HepG2 (cell line): ENCODE measurements around the gene ROMO1. TPM values are rescaled to one million over a fixed set of nuclear protein-coding genes. Genes with fewer than 3 reads are reported as not detected.

ENCODE experiments used
- AGO2 ChIP-seq: fragments of 200-400 bp; formaldehyde crosslinking; optimal IDR thresholded peaks from 2 replicates; pipeline ENCODE3; 2017; ENCODE audit warnings: mild to moderate bottlenecking, low read depth, low read length, moderate library complexity
- ATF4 ChIP-seq, 2 experiments: fragments of 450-650 bp in 1 of 2; sonication (generic) in 1 of 2; formaldehyde crosslinking; IDR thresholded peaks; 2 replicates each; pipeline versions ENCODE4 v1.5.0 to v1.8.0; 2020 to 2022; ENCODE audit warnings: mild to moderate bottlenecking in 1 of 2, missing genetic modification reagents in 1 of 2
- BCL3 ChIP-seq: sonication (generic); formaldehyde crosslinking; IDR thresholded peaks from 2 replicates; pipeline ENCODE4 v1.5.1; 2020; ENCODE audit warnings: mild to moderate bottlenecking, missing genetic modification reagents, moderate library complexity
- CC2D1A ChIP-seq: sonication (generic); formaldehyde crosslinking; IDR thresholded peaks from 2 replicates; pipeline ENCODE4 v1.8.1; 2023; ENCODE audit warnings: mild to moderate bottlenecking, missing genetic modification reagents
- ETV6 ChIP-seq: sonication (generic); formaldehyde crosslinking; conservative IDR thresholded peaks from 2 replicates; pipeline ENCODE4 v1.4.0; 2020; ENCODE audit warnings: missing genetic modification reagents
- IRF9 ChIP-seq: sonication (generic); formaldehyde crosslinking; IDR thresholded peaks from 2 replicates; pipeline ENCODE4 v1.8.0; 2022; ENCODE audit warnings: missing genetic modification reagents, mild to moderate bottlenecking, borderline replicate concordance
- JUND ChIP-seq: sonication (generic); formaldehyde crosslinking; IDR thresholded peaks from 2 replicates; pipeline ENCODE4 v1.8.0; 2022; ENCODE audit warnings: mild to moderate bottlenecking, missing genetic modification reagents
- KMT2B ChIP-seq: IDR thresholded peaks from 2 replicates; pipeline ENCODE4 v1.6.1; 2016; ENCODE audit warnings: missing genetic modification reagents, missing compliant biosample characterization
- MEIS2 ChIP-seq: sonication (generic); formaldehyde crosslinking; IDR thresholded peaks from 2 replicates; pipeline ENCODE4 v1.9.0; 2021; ENCODE audit warnings: mild to moderate bottlenecking, missing genetic modification reagents
- MIER3 ChIP-seq: IDR thresholded peaks from 2 replicates; pipeline ENCODE4 v1.6.1; 2016; ENCODE audit warnings: missing compliant biosample characterization, borderline replicate concordance
- NFATC3 ChIP-seq: sonication (generic); formaldehyde crosslinking; IDR thresholded peaks from 2 replicates; pipeline ENCODE4 v1.5.1; 2020; ENCODE audit warnings: mild to moderate bottlenecking, missing genetic modification reagents
- NR2F1 ChIP-seq, 2 experiments: fragments of 450-650 bp in 1 of 2; formaldehyde crosslinking in 1 of 2; IDR thresholded peaks; 2 replicates each; pipeline versions ENCODE4 v1.5.0 to v1.6.1; 2016 to 2020; ENCODE audit warnings: mild to moderate bottlenecking in 1 of 2, missing compliant biosample characterization in 1 of 2, missing genetic modification reagents in 1 of 2, moderate library complexity in 1 of 2
- PHF5A ChIP-seq: IDR thresholded peaks from one replicate; pipeline ENCODE4 v1.6.1; 2018; ENCODE audit warnings: low read depth, missing genetic modification reagents; ENCODE audit not compliant: unreplicated experiment
- RBFOX2 ChIP-seq: fragments of 200-400 bp; formaldehyde crosslinking; IDR thresholded peaks from 2 replicates; pipeline ENCODE4 v1.6.1; 2017; ENCODE audit warnings: low read depth, mild to moderate bottlenecking, low read length
- SCMH1 ChIP-seq: sonication (generic); formaldehyde crosslinking; IDR thresholded peaks from 2 replicates; pipeline ENCODE4 v1.9.0; 2021; ENCODE audit warnings: missing genetic modification reagents, mild to moderate bottlenecking, borderline replicate concordance
- SRF ChIP-seq: IDR thresholded peaks from 2 replicates; pipeline ENCODE4 v1.6.1; 2011; ENCODE audit warnings: mild to moderate bottlenecking, low read depth, low read length, moderate library complexity
- SRSF4 ChIP-seq: fragments of 200-400 bp; formaldehyde crosslinking; IDR thresholded peaks from one replicate; pipeline ENCODE4 v1.6.1; 2018; ENCODE audit warnings: mild to moderate bottlenecking, low read depth, low read length, moderate library complexity; ENCODE audit not compliant: poor library complexity, severe bottlenecking
- THRA ChIP-seq: sonication (generic); formaldehyde crosslinking; IDR thresholded peaks from 2 replicates; pipeline ENCODE4 v1.4.0; 2020; ENCODE audit warnings: missing genetic modification reagents, borderline replicate concordance
- XRCC5 ChIP-seq: fragments of 200-400 bp; formaldehyde crosslinking; optimal IDR thresholded peaks from 2 replicates; pipeline ENCODE3; 2017; ENCODE audit warnings: mild to moderate bottlenecking, low read length
- ZC3H13 ChIP-seq: sonication (generic); formaldehyde crosslinking; IDR thresholded peaks from 2 replicates; pipeline ENCODE4 v1.8.1; 2023; ENCODE audit warnings: mild to moderate bottlenecking, missing genetic modification reagents, moderate library complexity
- ZNF253 ChIP-seq: sonication (generic); formaldehyde crosslinking; IDR thresholded peaks from 2 replicates; pipeline ENCODE4 v1.8.0; 2022; ENCODE audit warnings: mild to moderate bottlenecking, missing genetic modification reagents, borderline replicate concordance
- ZNF44 ChIP-seq: sonication (generic); formaldehyde crosslinking; IDR thresholded peaks from 2 replicates; pipeline ENCODE4 v1.5.1; 2020; ENCODE audit warnings: mild to moderate bottlenecking, missing genetic modification reagents
- ZNF691 ChIP-seq: sonication (generic); formaldehyde crosslinking; IDR thresholded peaks from 2 replicates; pipeline ENCODE4 v1.4.0; 2020; ENCODE audit warnings: missing genetic modification reagents, low read depth, mild to moderate bottlenecking, borderline replicate concordance
- ZNF780A ChIP-seq: sonication (generic); formaldehyde crosslinking; IDR thresholded peaks from 2 replicates; pipeline ENCODE4 v1.8.0; 2022; ENCODE audit warnings: mild to moderate bottlenecking, missing genetic modification reagents, moderate library complexity
- polyA plus RNA-seq, 8 experiments: library from polyadenylated mRNA; depleted of rRNA in 3 of 8; stranded (reverse) in 7 of 8; unstranded in 1 of 8; fragments of >200 nt; fragmentation: Illumina TruSeq in 4 of 8; extraction: Trizol in 4 of 8; gene quantifications; 2 replicates each; pipeline versions ENCODE4 v1.2.1 to v1.2.3, GENCODE V29; 2011 to 2016; ENCODE audit warnings: low read depth in 4 of 8, missing spikeins in 1 of 8, mixed read lengths in 1 of 8; ENCODE audit not compliant: insufficient read depth in 1 of 8
- total RNA-seq, 5 experiments: library from RNA; depleted of rRNA; stranded (reverse); fragments of >200 nt; fragmentation: Illumina TruSeq; extraction: Trizol; gene quantifications; 2 replicates each; pipeline ENCODE4 v1.2.3, GENCODE V29; 2016; ENCODE audit warnings: low read depth in 1 of 5

Gene ROMO1
- total and polyA plus RNA-seq, 2 of the 13 experiments (the other 11 are each of a cell fraction or from before 2014, with no cell fraction given), result 636 to 755 TPM

GRCh38 chr20:35724321-35725230, 25.4 kb downstream of the ROMO1 start (continued):
- TF ChIP-seq MEIS2 (CRISPR knock-in tag) (no peak), SRF (no peak), NFATC3 (CRISPR knock-in tag) (no peak), AGO2 (peak; percentile 59), MIER3 (CRISPR knock-in tag) (no peak), ZC3H13 (CRISPR knock-in tag) (no peak), BCL3 (CRISPR knock-in tag) (no peak), ZNF253 (CRISPR knock-in tag) (no peak), SCMH1 (CRISPR knock-in tag) (no peak), PHF5A (CRISPR knock-in tag) (no peak), ETV6 (CRISPR knock-in tag) (no peak), ATF4 (CRISPR knock-in tag; IDR thresholded peaks at IDR 0.05) (peak in 1 of 2 experiments; percentile 31; a peak in 1 of 4 replicates), CC2D1A (CRISPR knock-in tag) (no peak), ZNF780A (no peak), KMT2B (0 out of 2 replicates have a peak, but pooled peaks have one; percentile 6), NR2F1 (CRISPR knock-in tag; IDR thresholded peaks at IDR 0.05) (0 out of 4 replicates have a peak, but pooled peaks of 1 of the 2 experiments have one; percentile 35), THRA (no peak), ZNF691 (CRISPR knock-in tag) (no peak), XRCC5 (no peak), RBFOX2 (peak; percentile 68), SRSF4 (no peak), ZNF44 (CRISPR knock-in tag) (no peak), JUND (CRISPR knock-in tag) (no peak), IRF9 (CRISPR knock-in tag) (no peak)
